22Rv1 (cell line): ENCODE results near the gene RGS3.

Source experiments
- ZFX ChIP-seq: fragments of 450-650 bp; IDR thresholded peaks from 2 replicates; pipeline ENCODE4 v1.6.1; 2017; ENCODE audit warnings: antibody characterized with exemption, borderline replicate concordance
- TF ChIP-seq, protein P1 (sequence below): fragments of 450-650 bp; IDR thresholded peaks from 2 replicates; pipeline ENCODE4 v1.5.1; 2017; ENCODE audit warnings: mild to moderate bottlenecking

DNA sequence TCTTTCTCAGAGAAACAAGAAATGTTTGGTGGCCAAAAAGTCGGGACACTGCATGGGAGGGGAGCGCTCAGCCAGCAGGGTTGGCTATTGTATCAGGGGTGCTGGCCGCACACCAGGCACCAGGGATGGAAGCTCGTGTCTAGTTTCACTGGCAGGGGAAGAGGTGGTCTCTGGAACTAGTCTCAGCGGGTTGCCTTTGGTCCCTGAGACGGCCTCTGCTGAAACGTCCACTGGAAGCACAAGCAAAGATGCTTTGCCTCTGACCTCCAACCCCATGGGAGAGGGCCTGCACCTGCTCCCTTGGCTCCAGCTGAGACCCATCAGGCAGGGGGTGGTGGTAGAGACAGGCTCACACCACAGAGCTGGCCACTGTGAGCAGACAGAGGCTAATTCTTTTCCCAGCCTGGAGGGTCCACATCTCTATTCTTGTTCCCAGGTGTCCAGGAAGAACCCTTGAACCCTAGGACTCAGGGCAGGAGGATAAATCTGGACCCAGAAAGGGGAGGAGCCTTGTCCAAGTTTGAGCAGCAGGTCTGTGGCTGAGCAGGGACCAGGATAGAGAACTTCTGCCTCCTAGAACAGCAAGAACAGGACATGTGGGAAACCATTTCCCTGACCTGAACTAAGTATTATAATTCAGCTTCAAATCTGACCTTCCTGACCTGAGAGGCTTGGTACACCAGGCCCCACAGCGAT is 102.6 kb downstream of the RGS3 start:
- TF ChIP-seq, protein P1, sequence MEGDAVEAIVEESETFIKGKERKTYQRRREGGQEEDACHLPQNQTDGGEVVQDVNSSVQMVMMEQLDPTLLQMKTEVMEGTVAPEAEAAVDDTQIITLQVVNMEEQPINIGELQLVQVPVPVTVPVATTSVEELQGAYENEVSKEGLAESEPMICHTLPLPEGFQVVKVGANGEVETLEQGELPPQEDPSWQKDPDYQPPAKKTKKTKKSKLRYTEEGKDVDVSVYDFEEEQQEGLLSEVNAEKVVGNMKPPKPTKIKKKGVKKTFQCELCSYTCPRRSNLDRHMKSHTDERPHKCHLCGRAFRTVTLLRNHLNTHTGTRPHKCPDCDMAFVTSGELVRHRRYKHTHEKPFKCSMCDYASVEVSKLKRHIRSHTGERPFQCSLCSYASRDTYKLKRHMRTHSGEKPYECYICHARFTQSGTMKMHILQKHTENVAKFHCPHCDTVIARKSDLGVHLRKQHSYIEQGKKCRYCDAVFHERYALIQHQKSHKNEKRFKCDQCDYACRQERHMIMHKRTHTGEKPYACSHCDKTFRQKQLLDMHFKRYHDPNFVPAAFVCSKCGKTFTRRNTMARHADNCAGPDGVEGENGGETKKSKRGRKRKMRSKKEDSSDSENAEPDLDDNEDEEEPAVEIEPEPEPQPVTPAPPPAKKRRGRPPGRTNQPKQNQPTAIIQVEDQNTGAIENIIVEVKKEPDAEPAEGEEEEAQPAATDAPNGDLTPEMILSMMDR: no peak
- TF ChIP-seq ZFX: no peak
